ENCODE measurements around the gene AAK1.

DNA sequence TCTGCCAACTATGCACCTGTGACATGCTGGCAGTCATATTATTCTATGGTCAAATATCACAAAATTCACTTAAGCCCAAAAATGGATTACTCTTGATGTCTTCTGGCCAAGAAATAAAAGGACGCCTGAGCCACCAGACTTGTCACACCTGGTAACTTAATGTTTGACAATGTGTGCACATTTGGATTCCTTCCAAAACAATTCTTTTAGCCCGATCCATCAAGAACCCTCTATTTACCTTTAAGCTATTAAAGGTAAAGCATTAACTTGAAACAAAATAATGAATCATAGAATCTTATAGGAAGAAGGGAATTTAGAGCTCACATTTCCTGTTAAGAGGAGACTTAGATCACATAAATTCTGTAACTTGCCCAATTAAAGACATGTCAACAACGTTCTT is 159.8 kb downstream of the AAK1 start:
- TF ChIP-seq POLR2AphosphoS5 (IDR thresholded peaks at IDR 0.05; ENCODE audit: low read length) (no peak), POLR2A (IDR thresholded peaks at IDR 0.05; ENCODE audit: low read depth, low read length) (no peak), JUND (IDR thresholded peaks at IDR 0.05; ENCODE audit: low read depth, low read length) (no peak), USF2 (IDR thresholded peaks at IDR 0.05; ENCODE audit: borderline replicate concordance, low read depth, low read length) (no peak), JUNB (IDR thresholded peaks at IDR 0.05) (no peak), REST (IDR thresholded peaks at IDR 0.05; ENCODE audit: low read depth, low read length) (no peak), SREBF2 (IDR thresholded peaks at IDR 0.05; ENCODE audit: low read length) (no peak), TAF1 (IDR thresholded peaks at IDR 0.05; ENCODE audit: borderline replicate concordance, low read depth, low read length) (no peak)
- TF ChIP-seq, protein P1, sequence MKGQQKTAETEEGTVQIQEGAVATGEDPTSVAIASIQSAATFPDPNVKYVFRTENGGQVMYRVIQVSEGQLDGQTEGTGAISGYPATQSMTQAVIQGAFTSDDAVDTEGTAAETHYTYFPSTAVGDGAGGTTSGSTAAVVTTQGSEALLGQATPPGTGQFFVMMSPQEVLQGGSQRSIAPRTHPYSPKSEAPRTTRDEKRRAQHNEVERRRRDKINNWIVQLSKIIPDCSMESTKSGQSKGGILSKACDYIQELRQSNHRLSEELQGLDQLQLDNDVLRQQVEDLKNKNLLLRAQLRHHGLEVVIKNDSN (IDR thresholded peaks at IDR 0.05; ENCODE audit: borderline replicate concordance, extremely low read length, insufficient read depth, low read depth, low read length), result no peak
- TF ChIP-seq, protein P2, sequence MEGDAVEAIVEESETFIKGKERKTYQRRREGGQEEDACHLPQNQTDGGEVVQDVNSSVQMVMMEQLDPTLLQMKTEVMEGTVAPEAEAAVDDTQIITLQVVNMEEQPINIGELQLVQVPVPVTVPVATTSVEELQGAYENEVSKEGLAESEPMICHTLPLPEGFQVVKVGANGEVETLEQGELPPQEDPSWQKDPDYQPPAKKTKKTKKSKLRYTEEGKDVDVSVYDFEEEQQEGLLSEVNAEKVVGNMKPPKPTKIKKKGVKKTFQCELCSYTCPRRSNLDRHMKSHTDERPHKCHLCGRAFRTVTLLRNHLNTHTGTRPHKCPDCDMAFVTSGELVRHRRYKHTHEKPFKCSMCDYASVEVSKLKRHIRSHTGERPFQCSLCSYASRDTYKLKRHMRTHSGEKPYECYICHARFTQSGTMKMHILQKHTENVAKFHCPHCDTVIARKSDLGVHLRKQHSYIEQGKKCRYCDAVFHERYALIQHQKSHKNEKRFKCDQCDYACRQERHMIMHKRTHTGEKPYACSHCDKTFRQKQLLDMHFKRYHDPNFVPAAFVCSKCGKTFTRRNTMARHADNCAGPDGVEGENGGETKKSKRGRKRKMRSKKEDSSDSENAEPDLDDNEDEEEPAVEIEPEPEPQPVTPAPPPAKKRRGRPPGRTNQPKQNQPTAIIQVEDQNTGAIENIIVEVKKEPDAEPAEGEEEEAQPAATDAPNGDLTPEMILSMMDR (IDR thresholded peaks at IDR 0.05 in 2 of 3, conservative IDR thresholded peaks at IDR 0.05 in 1 of 3; ENCODE audit: control insufficient read depth in 2 of 3, extremely low read depth in 1 of 3, insufficient read depth in 1 of 3, low read depth in 3 of 3, low read length in 3 of 3), result no peak
- TF ChIP-seq, protein P3, sequence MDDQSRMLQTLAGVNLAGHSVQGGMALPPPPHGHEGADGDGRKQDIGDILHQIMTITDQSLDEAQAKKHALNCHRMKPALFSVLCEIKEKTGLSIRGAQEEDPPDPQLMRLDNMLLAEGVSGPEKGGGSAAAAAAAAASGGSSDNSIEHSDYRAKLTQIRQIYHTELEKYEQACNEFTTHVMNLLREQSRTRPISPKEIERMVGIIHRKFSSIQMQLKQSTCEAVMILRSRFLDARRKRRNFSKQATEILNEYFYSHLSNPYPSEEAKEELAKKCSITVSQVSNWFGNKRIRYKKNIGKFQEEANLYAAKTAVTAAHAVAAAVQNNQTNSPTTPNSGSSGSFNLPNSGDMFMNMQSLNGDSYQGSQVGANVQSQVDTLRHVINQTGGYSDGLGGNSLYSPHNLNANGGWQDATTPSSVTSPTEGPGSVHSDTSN (IDR thresholded peaks at IDR 0.05; ENCODE audit: insufficient replicate concordance, low read depth, low read length), result no peak

Measured in GM12878 (cell line).